GM21737 (cell line): ENCODE measurements around the gene SNX22.

Source experiments
- ATAC-seq: cut with Tn5 transposase; IDR thresholded peaks from one replicate; pipeline ENCODE4 v1.9.1; 2021; ENCODE audit warnings: mild to moderate bottlenecking, moderate library complexity; ENCODE audit not compliant: unreplicated experiment

SNX22 gene

GRCh38 chr15:64133623-64134344, 17.7 kb upstream of the SNX22 start:
- no peak for ATAC-seq

GRCh38 chr15:64134345-64134829, 17.1 kb upstream of the SNX22 start:
- ATAC-seq, result no peak

DNA sequence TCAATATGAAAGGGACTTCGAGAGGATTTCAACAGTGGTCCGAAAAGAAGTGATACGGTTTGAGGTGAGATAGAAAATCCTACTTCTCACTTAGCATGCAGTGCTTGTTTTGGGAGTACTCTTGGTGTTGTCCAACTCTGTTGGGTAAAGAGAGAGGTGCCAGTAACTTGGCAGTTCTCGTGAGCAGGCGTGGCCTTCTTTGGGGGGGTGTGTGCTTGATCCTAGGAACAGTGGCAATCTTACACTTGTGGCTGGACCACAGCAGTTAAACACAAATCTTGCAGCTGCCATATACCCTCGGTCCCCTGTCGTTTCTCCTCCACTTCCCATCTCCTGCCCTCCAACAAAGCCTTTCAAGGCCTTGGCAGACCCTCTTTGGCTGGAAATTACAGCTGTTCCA, 15.2 kb upstream of the SNX22 start:
- no peak for ATAC-seq

GRCh38 chr15:64137226-64137833, 14.2 kb upstream of the SNX22 start:
- ATAC-seq, result no peak

DNA sequence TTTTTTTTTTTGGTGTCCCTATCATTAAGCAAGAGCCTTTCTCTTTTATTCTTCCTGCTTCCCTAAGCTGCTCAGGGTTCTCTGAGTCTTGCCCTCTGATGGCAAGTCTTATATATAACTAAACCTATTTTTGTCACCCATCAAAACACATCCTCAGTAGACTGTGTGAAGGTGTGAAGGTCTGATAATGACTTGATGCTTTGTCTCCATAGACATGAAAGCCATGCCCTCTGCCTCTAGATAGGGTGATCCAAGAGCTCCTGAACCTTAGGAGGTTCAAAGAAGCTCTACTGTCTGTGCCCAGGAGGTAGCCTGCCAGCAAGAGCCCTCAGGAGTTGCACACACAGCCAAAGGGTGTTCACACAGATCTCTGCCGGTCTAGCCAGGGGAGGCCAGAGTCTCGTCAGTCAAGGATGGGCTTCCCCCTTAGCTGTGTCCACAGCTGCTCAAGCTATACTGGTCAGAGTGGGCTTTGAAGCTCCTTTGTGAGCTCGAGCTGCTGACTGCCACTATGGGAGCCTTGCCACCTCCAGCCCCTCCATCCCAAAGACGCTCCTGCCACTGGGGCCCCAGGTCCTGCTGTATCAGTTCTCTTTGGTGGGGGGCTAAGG, 13.1 kb upstream of the SNX22 start:
- no peak for ATAC-seq

GRCh38 chr15:64141798-64142512, 9.6 kb upstream of the SNX22 start:
- no peak for ATAC-seq

DNA sequence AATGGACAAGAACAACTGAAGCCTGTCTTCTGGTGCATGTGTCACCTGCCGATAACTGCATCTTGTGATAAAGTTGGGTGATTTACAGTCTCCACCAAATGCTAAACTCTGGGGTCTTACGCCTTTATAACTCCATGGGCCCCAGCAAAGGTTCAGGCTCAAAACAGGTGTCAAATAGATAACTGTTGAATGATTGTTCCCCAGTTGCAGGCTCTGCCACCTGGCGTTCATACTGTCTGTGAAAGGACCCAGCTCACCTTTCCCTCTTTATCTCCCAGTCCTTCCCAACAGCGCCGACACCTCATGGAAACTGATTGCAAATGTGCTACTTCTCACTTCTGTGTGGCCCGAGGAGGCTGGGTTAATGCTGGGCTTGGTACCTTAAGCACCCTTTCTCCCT, 8.3 kb upstream of the SNX22 start:
- ATAC-seq, result no peak

GRCh38 chr15:64144192-64144564, 7.4 kb upstream of the SNX22 start:
- no peak for ATAC-seq

DNA sequence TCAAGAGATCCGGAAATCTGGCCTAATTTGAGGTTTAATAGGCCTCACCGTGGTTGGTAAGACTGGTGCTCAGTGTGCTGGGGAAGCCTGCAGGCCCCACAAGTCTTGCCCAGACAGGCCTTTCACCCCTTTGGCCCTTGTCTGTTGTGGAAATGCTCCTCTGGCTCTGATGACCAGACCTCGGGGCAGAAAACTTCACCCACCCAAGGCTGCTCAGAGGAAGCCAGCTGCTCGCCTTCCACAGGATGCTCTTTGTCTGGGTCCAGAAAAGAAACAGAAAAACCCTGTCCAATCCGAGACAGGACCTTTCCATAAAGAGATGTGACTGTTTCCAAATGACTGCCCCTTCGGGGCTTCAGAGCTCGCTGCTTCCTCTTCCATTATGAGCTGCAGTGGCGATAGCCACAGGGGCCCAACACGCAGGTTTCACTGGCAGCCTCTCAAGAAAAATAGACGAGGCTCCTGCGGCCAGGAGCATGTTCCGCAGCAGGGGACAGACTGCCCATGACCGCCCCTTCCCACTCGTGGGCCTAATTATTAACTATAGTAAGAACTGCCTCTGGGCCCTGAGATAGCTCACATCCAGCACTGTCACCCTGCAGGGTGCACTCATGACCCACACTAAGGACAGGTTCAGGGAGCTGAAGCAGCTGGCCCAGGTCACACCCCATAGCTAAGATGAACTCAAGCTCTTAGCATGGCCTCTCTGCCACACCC, 6.8 kb upstream of the SNX22 start:
- ATAC-seq, result peak; percentile 52

- no peak for ATAC-seq
These were observed 5.5 kb upstream of the SNX22 start for GRCh38 chr15:64146041-64146440.

- no peak for ATAC-seq
These were observed 5.0 kb upstream of the SNX22 start for GRCh38 chr15:64146520-64146884.

DNA sequence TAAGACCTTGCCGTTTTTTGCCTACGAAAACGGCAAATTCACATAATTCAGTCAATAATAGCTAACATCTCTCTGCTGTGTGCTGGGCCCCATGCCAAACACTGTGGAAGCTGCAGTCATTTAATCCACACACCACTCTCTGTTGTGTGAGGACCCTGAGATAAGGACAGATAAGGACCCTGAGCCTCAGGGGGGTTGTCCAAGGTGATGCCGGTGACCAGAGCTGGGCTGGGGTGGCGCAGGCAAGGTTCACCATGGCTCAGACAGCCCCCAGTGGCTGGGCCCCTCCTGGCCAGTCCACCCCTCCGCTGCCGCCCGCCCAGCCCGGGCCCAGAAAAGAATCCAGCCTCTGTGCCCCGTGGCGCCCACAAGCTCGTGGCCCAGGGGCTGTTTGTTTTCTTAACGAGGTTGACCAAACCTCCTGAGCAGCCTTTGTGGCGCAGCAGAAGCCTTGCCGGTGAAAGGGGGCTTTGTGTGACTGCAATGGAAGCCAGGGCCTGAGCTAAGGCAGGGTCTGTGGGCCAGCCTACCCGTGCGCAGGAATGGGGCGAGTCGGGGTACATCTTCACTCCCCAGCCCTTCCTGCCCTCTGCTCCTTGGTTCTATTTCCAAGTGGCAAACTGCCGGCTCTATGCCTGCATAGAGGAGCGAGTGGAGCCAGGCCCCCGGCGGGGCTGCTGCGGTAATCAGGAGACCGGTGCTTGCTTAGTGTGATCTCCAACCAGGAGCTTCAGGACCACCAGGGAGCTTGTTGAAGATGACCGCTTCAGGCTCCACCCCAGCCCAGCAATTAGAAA, 4.4 kb upstream of the SNX22 start:
- ATAC-seq, result no peak

DNA sequence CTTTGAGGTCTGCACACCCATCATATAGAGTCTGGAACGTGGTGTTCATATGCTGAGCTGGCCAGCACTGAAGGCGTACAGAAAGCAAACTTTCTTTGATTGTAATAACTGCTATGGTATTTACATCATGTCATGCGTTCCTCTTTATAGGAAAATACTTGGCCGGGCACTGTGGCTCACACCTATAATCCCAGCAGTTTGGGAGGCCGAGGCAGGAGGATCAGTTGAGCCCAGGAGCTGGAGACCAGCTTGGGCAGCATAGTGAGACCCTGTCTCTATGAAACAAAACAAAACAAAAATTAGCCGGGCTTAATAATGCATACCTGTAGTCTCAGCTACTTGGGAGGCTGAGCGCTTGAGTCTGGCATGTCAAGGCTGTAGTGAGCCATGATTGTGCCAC, 3.4 kb upstream of the SNX22 start:
- no peak for ATAC-seq

DNA sequence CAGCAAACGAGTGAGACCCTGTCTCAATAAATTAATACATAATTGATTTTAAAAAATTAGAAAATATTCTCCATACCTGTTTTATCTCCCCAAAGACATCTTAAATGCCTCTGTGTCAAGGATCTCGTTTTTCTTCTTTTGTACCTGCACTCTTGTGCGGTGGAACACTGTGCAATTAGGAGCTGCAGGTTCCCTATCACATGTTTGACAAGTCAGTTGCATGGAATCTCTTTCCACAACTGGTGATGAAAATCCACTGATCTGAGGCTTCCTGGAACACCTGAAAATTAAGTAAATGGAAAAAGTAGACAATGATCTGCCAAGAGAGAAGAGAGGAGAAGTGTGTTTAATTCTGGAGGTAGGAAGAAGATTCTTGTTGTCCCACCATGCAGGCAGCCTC, 3.0 kb upstream of the SNX22 start:
- ATAC-seq, result no peak

DNA sequence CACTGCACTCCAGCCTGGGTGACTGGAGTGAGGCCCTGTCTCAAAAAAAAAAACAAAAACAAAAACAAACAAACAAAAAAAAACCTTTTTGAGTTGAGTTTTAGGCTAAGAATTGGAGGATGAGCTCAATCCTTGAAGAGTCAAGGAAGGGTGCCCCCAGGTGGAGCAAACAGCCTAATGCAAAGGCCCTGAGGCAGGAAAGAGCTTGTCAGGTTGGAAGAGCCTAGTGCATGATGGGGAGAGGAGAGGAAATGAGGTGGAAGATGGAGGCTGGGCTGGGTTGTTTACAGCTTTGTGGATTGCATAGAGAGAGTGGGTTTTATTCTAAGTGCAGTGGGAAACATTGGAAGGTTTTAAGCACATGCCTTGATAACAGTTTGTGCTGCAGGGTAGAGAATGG, 2.1 kb upstream of the SNX22 start:
- no peak for ATAC-seq

DNA sequence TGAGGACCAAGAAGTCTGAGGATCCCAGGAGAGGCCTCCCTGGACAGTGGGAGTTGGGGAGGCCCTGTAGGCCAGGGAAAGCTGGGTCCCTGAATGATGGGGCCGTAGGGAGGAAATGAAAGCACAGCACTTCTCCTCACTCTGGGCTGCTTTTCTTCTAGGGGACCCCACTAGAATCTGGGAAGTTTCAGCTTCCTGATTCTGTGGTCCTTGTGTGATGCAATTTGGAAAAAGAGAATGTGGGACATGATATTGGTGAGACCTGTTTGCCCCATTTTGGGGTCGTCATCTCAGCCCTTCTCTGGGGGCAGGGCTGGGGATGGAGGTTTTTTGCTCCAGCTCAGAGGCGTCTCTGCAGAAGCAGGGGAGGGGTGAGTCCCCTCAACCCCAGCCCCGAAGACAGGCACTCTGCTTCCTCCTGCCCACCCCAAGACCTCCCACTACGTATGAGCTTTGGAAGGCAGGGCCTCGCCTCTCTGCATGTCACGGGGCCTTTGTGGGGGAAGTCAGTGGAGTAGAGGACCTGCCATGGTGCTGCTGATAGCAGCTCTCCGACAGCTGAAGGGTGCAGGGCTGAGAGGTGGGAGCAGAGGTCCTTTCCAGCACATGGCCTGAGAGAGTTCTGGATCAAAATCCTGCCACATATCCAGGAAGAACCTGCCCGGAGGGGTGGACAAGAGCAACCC, 1.5 kb upstream of the SNX22 start:
- ATAC-seq, result no peak

DNA sequence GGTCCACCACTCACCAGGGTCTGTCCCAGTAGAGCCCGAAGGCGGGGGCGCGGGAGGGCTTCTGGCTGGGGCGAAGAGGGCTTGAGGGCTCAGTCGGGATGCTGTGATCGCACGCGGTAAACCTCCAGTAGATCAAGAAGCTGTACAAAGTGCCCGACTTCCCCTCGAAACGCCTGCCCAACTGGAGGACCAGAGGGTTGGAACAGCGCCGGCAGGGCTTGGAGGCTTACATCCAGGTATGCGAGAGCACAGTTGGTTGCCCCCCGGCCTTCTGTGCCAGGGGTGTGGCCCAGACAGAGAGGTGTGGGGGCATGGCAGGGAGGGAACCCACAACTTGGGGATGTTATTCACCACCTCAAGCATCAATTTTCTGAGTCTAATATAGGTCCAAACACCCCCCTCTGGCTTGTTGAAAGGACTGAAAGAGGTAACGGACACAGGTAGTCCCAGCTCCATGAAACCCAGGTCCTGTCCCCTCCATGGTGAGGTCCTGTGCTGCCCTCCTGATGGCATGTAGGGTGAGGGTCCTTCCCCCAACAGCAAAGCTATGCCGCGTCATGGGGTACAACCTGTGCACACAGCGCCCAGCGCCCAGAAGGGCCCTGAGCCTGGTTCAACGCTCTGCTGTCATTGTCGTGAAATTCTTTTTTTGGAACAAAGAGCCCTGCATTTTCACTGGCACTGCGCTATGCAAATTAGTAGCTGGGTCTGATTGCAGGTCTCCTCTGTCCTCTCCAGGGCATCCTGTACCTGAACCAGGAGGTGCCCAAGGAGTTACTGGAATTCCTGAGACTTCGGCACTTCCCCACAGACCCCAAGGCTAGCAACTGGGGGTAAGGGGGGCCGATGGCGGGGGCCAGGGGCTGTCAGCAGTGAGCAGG, 1.2 kb downstream of the SNX22 start:
- ATAC-seq, result peak; percentile 5

DNA sequence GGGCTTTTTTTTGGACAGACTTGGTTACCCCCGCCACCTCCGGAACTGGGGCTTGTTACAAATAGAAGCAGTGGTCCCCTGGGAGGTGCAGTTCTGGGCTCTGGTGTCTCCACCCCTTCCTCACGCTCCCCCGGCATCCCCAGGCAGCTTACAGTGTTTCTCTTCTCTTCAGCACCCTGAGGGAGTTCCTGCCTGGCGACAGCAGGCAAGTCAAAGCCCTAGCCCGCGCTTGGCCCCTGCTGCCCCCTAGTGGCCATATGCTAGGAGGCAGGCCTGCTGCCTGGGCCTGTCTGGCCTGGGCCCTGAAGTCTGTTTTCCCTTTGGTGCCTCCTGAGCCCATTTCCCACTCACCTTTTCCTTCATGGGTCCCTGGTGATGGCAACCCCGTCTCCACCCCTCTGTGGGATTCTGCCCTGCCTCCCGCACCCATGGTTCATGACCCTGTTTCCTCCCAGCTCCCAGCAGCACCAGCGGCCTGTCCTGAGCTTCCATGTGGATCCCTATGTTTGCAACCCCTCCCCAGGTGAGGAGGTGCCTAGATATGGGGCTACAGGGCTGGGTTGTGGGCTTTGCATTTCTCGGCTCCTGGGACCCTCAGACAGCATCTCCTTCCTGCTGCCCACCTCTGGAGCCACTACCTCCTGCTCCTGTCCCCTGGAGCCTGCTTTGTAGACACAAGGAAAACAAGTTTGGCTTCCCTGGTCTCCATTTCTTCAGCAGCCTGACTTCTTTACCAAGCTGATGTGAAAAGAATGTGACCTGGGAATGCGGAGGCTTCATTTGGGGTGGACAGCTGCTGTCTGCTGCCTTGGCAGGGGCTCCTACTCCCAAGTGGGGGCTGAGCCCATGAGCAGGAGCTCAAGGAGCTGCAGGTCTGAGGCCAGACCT, 2.2 kb downstream of the SNX22 start:
- peak; percentile 50 for ATAC-seq
